C4-2B (cell line): ENCODE data around the gene SSC5D.
A peak's percentile ranks its signal among the peaks of the same experiment; 100 is the strongest.

ENCODE experiments used
- H3K27ac ChIP-seq: fragments of 450-650 bp; 2 replicates; pipeline ENCODE4 v1.5.1; 2017
- ZFX ChIP-seq: fragments of 450-650 bp; IDR thresholded peaks from 2 replicates; pipeline ENCODE4 v1.6.1; 2017
- TF ChIP-seq, protein P1 (sequence below): fragments of 450-650 bp; conservative IDR thresholded peaks from 2 replicates; pipeline ENCODE4 v1.5.1; 2017; ENCODE audit warnings: mild to moderate bottlenecking

SSC5D gene

GRCh38 chr19:55500368-55500952 lies 12.2 kb downstream of the SSC5D start:
- H3K27ac ChIP-seq = no peak overlapping the region
- TF ChIP-seq ZFX = no peak
- TF ChIP-seq, protein P1, sequence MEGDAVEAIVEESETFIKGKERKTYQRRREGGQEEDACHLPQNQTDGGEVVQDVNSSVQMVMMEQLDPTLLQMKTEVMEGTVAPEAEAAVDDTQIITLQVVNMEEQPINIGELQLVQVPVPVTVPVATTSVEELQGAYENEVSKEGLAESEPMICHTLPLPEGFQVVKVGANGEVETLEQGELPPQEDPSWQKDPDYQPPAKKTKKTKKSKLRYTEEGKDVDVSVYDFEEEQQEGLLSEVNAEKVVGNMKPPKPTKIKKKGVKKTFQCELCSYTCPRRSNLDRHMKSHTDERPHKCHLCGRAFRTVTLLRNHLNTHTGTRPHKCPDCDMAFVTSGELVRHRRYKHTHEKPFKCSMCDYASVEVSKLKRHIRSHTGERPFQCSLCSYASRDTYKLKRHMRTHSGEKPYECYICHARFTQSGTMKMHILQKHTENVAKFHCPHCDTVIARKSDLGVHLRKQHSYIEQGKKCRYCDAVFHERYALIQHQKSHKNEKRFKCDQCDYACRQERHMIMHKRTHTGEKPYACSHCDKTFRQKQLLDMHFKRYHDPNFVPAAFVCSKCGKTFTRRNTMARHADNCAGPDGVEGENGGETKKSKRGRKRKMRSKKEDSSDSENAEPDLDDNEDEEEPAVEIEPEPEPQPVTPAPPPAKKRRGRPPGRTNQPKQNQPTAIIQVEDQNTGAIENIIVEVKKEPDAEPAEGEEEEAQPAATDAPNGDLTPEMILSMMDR = no peak

GRCh38 chr19:55502197-55502952 lies 14.1 kb downstream of the SSC5D start:
- H3K27ac ChIP-seq = no peak overlapping the region
- no peak for TF ChIP-seq ZFX
- TF ChIP-seq, protein P1 = no peak

DNA sequence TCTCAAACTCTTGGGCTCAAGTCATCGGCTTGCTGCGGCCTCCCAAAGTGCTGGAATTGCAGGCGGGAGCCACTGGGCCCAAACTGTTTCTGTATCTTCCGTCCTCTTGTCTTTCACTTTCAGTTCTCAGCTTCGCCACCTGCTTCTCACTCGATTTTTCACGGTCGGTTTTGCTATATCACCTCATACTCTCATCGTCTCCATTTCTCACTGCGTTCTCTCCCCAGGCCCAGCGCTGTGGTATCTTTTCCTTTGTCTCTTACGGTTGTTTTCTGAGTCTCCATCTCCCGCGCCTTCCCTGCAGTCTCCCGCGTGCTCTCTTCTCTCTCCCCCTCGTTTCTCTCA lies 14.9 kb downstream of the SSC5D start:
- TF ChIP-seq ZFX = no peak
- TF ChIP-seq, protein P1 = no peak
- peak overlapping the region; percentile 7; the same call in 1 of the 2 replicates for H3K27ac ChIP-seq

DNA sequence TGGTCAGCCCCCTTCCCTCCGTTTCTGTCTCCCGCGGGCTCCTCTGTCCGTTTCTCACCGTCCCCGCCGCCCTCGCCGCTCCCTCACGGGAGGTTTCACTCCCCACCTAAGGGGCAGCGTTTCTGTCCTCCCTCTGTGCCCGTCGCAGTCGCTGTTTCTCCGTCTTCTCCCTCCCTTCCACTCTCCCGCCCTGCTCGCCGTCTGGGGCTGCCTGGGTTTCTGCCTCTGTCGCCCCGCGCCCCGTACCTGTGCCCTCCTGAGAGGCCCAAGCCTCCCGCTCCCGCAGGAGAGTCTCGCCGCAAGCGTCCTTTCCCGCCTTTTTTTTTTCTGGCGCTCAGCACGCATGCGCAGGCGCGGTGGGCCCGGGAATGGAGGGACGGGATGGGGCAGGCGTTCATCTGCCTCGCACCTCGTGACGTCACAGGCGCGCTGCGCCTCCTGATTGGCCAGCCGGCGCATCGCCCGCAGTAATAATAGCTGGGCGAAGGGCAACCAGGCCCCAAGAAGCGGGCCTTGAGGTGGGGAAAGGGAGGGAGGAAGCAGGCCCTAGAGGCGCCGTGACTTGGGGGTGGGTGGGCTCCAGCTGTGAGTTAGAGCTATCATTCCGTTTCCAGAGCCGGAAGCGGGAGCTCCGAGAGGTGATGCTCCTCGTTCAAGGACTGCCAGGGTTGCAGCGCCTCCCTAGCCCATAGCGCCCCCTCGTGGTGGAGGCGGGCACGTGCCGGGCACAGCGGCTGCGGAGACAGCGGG lies 15.4 kb downstream of the SSC5D start:
- H3K27ac ChIP-seq = peak overlapping the region; percentile 7; the same call in 1 of the 2 replicates
- no peak for TF ChIP-seq ZFX
- TF ChIP-seq, protein P1 = peak; percentile 95

DNA sequence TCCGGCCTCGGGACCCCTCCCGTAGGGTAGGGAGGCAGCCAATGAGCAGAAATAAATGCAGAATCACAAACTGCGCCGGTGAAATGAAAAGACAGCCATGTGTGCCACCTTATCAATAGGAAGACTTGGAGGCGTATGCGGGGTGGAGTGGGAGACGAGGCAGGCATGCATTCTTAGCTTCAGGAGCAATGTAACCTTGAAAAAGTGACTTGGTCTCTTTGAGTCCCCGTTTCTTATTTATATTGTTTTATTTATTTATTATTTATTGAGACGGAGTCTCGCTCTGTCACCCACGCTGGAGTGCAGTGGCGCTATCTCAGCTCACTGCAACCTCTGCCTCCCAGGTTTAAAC lies 16.0 kb downstream of the SSC5D start:
- no peak for TF ChIP-seq ZFX
- TF ChIP-seq, protein P1 = peak; percentile 74; the same call in 1 of the 2 replicates

GRCh38 chr19:55504981-55505380 lies 16.7 kb downstream of the SSC5D start:
- no peak overlapping the region for H3K27ac ChIP-seq
- TF ChIP-seq, protein P1 = no peak
- TF ChIP-seq ZFX = no peak

More for the DNA sequence above, 16.0 kb downstream of the SSC5D start:
- H3K27ac ChIP-seq = no peak overlapping the region

DNA sequence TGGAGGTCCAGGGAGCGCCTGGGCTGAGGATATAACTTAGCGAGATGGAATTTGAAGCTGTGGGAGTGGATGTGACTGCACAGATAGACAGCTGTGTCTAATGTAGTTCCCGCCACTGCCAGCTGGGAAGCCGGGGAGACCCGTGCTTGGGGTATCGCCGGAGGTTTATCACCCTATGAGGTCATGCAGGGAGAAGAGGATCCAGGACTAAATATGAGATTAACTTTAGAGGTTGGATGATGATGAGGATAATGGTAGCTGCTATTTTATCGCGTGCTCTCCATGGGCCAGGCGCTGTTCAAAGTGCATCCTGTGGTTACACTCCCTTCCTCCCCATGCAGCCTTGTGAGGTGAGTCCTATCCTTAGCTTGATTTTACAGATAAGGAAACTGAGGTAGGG lies 19.9 kb downstream of the SSC5D start:
- TF ChIP-seq, protein P1 = no peak
- TF ChIP-seq ZFX = no peak
- no peak overlapping the region for H3K27ac ChIP-seq
